EL (cell line): Measurements from ENCODE around the gene NLRC5.
"Not testable (repeated sequence)": the region's sequence is repeated elsewhere in the genome, so short reads cannot be mapped to it uniquely, and the experiment has no call there.

Experiments used
- DNase-seq: peaks from one replicate; pipeline ENCODE4 v3.0.0-alpha.2; 2016

The NLRC5 gene

GRCh38 chr16:57107321-57107922, 118.1 kb downstream of the NLRC5 start:
- DNase-seq: no peak

DNA sequence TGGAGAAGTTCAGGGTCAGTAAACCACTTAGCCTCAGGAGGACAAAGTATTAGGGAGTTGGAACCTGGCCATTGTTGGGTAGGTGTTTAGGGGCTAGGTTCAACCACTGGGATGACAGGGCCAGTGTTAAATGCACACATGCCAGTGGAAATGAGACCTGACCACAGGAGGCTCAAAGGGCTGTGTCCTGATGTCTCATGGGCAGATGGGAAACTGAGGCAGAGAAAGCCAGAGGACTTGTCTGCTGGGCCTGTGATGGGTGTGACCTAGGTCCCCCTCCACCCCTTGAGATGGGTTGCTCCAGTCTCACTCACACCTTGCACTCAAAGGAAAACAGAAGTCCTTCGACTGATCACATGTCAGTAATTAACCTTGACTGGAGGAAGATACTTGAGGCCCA, 119.1 kb downstream of the NLRC5 start:
- no peak for DNase-seq

GRCh38 chr16:57109259-57110105, 120.1 kb downstream of the NLRC5 start:
- DNase-seq: not testable (repeated sequence)

DNA sequence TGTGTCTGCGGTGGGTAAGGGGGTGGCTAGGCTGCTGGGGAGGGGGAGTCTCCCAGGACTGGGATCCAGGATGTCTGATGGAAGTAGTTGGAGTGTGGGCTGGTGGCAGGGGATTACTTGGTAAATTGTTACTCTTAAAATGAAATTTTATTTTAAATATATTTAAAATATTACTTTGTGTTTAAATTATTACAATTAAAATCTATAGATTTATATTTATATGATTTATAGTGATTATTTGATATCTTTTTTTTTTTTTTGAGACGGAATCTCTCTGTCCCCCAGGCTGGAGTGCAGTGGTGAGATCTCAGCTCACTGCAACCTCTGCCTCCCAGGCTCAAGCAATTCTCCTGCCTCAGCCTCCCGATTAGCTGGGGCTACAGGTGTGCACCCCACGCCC, 121.6 kb downstream of the NLRC5 start:
- no peak for DNase-seq

DNA sequence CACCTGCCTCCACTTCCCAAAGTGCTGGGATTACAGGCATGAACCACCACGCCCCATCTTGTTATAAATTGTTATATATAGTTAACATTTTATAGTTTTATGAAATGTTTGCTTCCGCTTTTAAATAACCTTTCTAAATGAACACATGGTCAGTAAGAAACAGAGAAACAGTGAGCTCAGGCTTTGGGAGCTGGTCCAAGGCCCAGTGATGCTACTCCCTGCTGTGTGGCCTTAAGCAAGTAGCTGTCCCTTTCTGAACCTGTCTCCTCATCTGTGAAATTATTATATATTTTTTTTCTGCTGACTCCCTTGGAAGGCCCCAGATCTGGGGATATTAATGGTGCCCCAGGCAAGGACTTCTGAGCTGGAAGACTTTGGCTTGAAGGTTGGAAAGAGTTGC, 122.1 kb downstream of the NLRC5 start:
- DNase-seq: no peak

- DNase-seq: peak; percentile 9
These were observed 123.2 kb downstream of the NLRC5 start for GRCh38 chr16:57112403-57113041.

DNA sequence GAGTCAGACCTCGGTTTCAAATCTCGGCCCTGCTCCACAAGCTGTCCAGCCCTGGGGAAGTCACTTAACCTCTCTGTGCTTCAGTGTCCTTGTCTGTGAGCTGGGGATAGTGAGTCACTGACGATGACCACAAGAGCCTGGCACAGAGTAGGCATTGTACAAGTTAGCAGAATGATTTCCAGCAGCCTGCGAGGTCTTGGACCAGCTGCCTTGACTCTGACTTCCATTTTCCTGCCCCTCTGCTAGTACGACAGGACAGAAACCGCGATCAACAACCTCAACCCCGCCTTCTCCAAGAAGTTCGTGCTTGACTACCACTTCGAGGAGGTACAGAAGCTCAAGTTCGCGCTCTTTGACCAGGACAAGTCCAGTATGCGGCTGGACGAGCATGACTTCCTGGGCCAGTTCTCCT, 123.7 kb downstream of the NLRC5 start:
- DNase-seq: peak; percentile 37

GRCh38 chr16:57113664-57114063, 124.3 kb downstream of the NLRC5 start:
- no peak for DNase-seq

GRCh38 chr16:57115168-57115513, 125.8 kb downstream of the NLRC5 start:
- no peak for DNase-seq

GRCh38 chr16:57115514-57116182, 126.3 kb downstream of the NLRC5 start:
- no peak for DNase-seq

GRCh38 chr16:57118461-57119084, 129.2 kb downstream of the NLRC5 start:
- peak; percentile 36 for DNase-seq

- no peak for DNase-seq
These were observed 134.0 kb downstream of the NLRC5 start for GRCh38 chr16:57123216-57123973.

DNA sequence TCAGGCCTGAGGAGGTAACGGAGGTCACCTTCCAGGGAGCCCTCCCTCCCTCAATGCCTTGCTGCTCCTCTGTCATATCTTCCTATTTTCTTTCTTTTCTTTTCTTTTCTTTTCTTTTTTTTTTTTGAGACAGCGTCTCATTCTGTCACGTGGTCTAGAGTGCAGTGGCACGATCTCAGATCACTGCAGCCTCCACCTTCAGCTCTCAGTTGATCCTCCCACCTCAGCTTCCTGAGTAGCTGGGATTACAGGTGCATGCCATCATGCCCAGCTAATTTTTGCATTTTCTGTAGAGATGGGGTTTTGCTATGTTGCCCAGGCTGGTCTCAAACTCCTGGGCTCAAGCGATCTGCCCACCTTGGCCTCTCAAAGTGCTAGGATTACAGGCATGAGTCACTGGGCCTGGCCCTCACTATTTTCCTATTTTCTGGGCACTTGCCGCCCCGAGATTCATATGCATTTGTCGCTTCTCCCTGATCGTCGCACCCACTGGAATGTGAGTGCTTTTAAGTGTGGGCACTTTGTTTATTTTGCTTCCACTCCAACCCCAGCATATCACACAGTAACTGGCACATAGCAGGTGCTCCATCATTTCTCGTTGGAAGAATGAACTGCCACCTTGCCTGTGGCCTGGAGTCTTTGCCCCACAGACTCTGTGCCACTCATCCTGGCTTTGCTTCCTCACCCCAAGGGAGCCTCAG, 134.8 kb downstream of the NLRC5 start:
- DNase-seq: no peak

DNA sequence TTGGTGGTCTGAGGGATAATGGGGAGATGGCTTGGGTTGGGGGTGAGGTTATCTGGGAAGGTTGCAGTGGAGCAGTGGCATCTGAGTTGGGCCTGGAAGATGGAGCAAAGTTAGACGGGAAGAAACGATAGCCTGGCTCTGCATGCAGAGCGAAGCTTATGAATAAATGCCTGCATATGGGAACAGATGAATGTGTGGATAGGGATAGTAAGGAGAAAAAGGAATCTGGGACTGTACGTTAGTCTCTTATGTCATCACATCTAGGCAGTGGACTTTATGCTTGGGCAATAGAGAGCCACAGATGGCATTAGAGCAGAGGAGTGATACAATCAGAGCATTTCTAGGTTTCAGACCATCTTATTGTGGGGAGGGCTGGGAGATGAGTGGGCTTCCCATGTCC, 136.0 kb downstream of the NLRC5 start:
- DNase-seq: no peak

DNA sequence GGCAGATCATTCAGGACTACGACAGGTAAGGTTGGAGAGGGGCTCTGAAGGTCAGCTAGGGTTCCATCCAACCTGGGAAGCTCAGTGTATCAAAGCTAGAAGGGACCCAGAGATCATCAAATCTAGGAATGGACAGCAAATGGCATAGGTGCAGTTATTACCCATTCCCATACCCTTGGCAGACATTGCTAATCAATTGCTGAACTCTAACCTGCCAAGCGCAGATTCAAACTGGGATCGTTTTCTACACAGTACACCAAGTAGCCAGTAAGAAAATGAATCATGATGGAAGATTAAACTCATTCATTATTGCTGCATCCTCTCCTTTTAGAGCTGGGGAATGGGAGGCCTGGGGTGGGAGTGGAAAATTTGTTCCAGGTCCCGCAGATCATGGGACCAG, 136.6 kb downstream of the NLRC5 start:
- no peak for DNase-seq

DNA sequence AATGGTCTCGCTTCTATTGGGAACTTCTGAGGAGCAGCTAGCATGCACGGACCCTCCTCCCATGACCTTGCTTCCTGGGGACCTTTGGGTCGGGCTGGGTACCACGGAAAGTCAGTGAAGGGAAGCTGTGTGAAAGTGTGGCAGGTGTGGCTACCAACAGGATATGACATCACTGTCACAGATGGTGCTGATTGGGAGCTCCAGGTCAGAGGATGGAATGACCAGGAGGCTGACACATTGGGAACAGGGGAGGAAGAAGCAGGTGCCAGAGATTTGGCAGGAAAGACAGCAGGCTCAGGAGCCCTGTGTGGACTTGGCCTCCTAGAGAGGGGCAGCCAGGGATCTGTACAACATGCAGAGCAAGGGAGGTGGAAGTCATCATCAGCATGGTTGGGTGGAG, 137.1 kb downstream of the NLRC5 start:
- DNase-seq: no peak

DNA sequence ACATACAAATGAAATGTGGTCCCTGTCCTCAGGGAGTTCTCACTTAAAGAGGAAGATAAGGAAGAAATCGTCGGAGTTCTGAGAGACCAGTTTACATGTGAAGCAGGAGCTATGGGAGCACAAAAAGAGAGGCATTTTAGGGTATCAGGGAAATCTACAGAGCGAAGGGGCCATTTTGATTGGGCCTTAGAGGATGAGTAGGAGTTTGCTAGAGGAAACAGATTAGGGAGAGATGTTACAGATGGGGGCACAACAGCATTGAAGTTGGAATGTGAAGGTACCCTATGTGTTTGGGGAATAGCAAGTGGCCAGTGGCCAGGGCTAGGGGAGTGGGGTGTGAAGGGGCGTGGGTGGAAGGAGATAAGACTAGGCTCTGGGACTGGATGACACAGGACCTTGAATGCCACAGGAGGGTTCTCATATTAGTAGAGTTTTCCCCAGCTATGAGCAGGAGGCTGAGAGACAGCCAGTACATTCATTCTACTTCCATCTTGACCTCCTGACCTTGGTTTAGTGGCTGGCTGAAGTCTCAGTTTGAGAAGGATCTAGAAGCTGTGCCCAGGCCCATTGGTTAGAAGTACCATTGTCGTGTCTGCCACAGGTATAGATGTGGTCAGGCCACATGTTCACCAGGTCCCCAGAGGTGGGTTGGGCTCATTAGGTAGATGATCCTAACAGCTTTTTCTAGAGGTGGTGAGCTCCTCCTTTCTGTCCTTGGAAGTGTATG, 137.8 kb downstream of the NLRC5 start:
- no peak for DNase-seq

DNA sequence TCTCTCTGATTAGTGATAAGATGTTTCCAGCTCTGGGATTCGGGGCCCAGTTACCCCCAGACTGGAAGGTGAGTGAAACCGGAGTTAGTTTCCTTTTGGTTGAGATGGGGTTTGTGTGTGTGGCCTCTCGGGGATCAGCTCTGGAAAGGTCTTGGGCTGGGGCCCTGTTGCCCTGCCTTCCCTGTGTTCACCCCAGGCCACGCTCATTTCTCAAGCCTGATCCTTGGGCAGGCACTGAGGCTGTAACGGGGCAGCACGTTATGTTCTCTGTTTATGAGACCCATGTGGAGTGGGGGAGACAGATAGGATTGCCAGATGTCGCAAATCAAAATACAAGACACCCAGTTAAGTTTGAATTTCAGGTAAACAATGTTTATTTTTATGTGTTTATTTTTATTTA, 138.5 kb downstream of the NLRC5 start:
- no peak for DNase-seq

DNA sequence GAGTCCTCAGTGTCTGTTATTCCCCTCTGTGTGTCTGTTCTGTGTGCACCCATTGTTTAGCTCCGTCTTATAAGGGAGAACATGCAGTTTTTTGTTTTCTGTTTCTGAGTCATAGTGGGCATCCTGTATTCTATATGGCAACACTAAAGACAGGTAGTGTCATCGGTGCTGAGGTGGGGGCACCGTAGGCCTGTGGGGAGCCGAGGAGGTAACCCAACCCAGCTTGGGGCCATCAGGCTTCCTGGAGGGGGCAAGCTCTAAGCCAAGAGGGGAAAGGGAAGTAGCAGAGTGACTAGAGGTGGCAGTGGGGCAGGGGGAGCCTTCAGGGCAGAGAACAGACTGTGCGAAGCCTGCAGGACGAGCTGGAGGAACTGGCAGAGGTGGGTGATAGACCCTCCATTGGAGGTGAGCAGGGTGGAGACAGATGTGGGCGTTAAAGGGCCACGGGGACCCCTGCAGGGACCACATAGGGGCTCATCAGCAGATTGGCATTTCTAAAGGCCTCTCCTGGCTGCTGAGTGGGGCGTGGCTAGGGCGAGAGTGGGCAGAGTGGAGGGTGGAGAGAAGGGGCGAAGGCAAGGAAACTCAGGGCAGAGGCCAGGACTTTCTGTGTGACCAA, 139.5 kb downstream of the NLRC5 start:
- DNase-seq: no peak

DNA sequence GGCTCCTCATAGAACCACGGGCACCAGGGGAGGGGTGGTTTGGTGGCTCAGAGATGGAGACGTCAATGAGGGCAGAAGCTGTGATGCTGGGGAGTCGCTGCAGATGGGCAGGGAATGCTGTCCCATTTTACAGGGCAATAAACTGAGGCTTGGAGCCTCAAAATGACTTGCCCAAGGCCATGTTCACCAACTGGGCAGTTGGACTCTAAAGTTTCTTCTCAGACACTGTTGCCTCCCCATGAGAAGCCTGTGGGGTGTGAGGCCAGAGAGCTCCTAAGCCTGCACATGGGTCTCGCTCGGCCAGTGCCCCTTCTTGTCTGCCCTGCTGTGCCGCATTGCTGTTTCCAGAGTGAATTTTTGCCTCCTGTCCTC, 141.6 kb downstream of the NLRC5 start:
- no peak for DNase-seq
